Esophagus muscularis mucosa (tissue), 4 donors: Measurements from ENCODE around the gene ATP13A3. TPM values are rescaled to one million over a fixed set of nuclear protein-coding genes. Genes with fewer than 3 reads are reported as not detected.

Experiments
- DNase-seq: peaks from one replicate; pipeline ENCODE4 v3.0.0-alpha.2; 2017; ENCODE audit errors: extremely low spot score
- H3K27ac ChIP-seq, 4 donors: fragments of 200-600 bp; sonication (generic); replicated peaks in 1 of 4; 1 replicate in 3 of 4; 2 replicates in 1 of 4; pipeline ENCODE4 v1.5.1; 2016 to 2019; ENCODE audit warnings: mild to moderate bottlenecking in 1 of 4
- H3K27me3 ChIP-seq, 4 donors: fragments of 200-600 bp; sonication (generic); one replicate each; pipeline versions ENCODE4 v1.5.1 to v1.6.0; 2016 to 2019
- H3K36me3 ChIP-seq, 4 donors: fragments of 200-600 bp; sonication (generic); one replicate each; pipeline ENCODE4 v1.5.1; 2016 to 2019
- H3K4me1 ChIP-seq, 4 donors: fragments of 200-600 bp; sonication (generic); one replicate each; pipeline ENCODE4 v1.5.1; 2016 to 2019
- H3K4me3 ChIP-seq, 4 donors: fragments of 200-600 bp; sonication (generic); 1 replicate in 2 of 4; 2 replicates in 2 of 4; pipeline ENCODE4 v1.5.1; 2016 to 2019; ENCODE audit warnings: mild to moderate bottlenecking in 4 of 4, moderate library complexity in 1 of 4
- H3K9me3 ChIP-seq, 4 donors: fragments of 200-600 bp; sonication (generic); 1 replicate in 3 of 4; 2 replicates in 1 of 4; pipeline ENCODE4 v1.5.1; 2016 to 2019
- EP300 ChIP-seq: sonication (generic); formaldehyde crosslinking; IDR thresholded peaks from one replicate; pipeline ENCODE4 v1.6.1; 2017; ENCODE audit warnings: antibody characterized with exemption
- POLR2A ChIP-seq: fragments of 450-650 bp; IDR thresholded peaks from one replicate; pipeline ENCODE4 v1.6.1; 2017; ENCODE audit warnings: antibody characterized with exemption, moderate library complexity, mild to moderate bottlenecking, low read depth
- POLR2AphosphoS5 ChIP-seq, 2 donors: sonication (generic); formaldehyde crosslinking; IDR thresholded peaks; one replicate each; pipeline ENCODE4 v1.6.1; 2017; ENCODE audit warnings: antibody characterized with exemption in 2 of 2
- WGBS: methylation state at CpG from one replicate; pipeline ENCODE4 v1.1.5; 2018; 5-methylcytosine and 5-hydroxymethylcytosine counted together
- intact Hi-C: fragments of 100-400 bp; cut with DNase I; formaldehyde crosslinking; loops from one replicate; pipeline ENCODE4 v1.15.1; 2023
- total RNA-seq, 4 donors: library from RNA; depleted of rRNA; stranded (reverse); fragments of >200 nt; gene quantifications; one replicate each; pipeline versions ENCODE4 v1.1.0 to v1.2.1, GENCODE V29; 2016
- TF ChIP-seq, protein P1 (sequence below), 3 experiments: fragments of 200-600 bp in 2 of 3; fragments of 450-650 bp in 1 of 3; sonication (generic) in 2 of 3; IDR thresholded peaks; one replicate each; pipeline ENCODE4 v1.5.1; 2017 to 2019; ENCODE audit warnings: antibody characterized with exemption in 3 of 3, mild to moderate bottlenecking in 2 of 3, moderate library complexity in 1 of 3

The ATP13A3 gene
- total RNA-seq, 4 donors from 2014 or later: 74.7 to 167 (median 91.0) TPM

DNA sequence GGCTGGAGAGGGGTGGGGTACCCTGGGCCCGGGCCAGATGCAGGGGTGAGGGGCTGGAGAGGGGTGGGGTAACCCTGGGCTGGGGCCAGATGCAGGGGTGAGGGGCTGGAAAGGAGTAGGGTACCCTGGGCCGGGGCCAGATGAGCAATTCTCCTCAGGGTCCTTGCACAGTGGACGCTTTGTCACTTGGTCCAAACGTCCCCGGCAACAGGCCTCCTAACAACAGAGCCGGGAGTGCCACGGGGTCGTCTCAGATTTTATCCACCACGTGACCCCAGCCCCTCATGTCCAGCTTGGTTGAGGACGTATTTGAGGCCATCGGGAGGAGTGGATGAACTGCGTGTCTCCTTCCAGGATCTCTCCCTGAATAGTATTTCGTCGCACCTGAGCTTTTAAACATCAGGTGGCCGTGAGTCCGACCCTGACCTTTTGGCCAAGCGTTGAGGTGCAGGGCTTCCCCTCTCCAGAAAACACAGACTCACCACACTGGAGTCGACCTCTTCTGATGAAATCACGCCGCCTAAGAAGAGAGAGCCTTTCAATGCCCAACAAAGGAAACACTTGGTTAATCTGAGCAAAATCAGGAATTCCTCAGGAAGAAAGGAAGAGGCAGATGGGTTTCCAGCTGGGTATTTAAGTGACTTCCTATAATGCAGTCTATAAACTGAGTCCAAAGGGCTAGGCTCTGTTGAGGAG lies 104.5 kb downstream of the ATP13A3 start:
- no peaks in the 10 kb centered on the region for H3K4me1 ChIP-seq
- H3K27me3 ChIP-seq: peaks cover 0 to 20% (median 0%) of the 10 kb centered on the region in 4 donors
- intact Hi-C loops: no loop called here
- no peak for DNase-seq
- no peak overlapping the region for H3K4me3 ChIP-seq
- H3K9me3 ChIP-seq: no peaks in the 10 kb centered on the region
- TF ChIP-seq, protein P1, sequence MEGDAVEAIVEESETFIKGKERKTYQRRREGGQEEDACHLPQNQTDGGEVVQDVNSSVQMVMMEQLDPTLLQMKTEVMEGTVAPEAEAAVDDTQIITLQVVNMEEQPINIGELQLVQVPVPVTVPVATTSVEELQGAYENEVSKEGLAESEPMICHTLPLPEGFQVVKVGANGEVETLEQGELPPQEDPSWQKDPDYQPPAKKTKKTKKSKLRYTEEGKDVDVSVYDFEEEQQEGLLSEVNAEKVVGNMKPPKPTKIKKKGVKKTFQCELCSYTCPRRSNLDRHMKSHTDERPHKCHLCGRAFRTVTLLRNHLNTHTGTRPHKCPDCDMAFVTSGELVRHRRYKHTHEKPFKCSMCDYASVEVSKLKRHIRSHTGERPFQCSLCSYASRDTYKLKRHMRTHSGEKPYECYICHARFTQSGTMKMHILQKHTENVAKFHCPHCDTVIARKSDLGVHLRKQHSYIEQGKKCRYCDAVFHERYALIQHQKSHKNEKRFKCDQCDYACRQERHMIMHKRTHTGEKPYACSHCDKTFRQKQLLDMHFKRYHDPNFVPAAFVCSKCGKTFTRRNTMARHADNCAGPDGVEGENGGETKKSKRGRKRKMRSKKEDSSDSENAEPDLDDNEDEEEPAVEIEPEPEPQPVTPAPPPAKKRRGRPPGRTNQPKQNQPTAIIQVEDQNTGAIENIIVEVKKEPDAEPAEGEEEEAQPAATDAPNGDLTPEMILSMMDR (IDR thresholded peaks at IDR 0.05): no peak
- no peak for TF ChIP-seq POLR2A
- TF ChIP-seq POLR2AphosphoS5 (IDR thresholded peaks at IDR 0.05): no peak
- TF ChIP-seq EP300: no peak
- no peak overlapping the region for H3K27ac ChIP-seq
- 84% methylated on average over 18 of the region's 20 CpGs for WGBS
- no peaks in the 10 kb centered on the region for H3K36me3 ChIP-seq

DNA sequence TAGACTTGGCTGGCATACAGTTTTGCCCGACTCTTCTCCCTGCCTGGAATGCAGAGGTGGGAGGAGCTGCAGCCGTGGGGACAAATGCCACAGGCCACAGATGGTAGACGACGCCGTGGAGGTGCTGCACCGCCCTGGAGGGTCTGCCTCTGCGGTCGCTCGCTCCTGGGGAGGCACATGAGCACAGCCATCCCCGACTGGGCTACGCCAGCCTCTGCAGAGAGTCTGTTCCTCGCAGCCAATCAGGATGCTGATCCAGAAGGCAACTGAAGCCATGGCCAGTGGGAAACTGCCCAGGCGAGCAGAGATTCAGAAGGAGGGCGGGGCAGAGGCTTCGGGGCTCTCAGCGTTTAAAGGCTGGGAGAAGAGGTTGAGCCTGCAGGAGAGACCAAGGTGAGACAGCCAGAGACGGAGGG lies 105.3 kb downstream of the ATP13A3 start:
- no peak for DNase-seq
- no peaks in the 10 kb centered on the region for H3K9me3 ChIP-seq
- TF ChIP-seq EP300: no peak
- TF ChIP-seq POLR2A: no peak
- TF ChIP-seq, protein P1 (IDR thresholded peaks at IDR 0.05): no peak
- TF ChIP-seq POLR2AphosphoS5 (IDR thresholded peaks at IDR 0.05): no peak
- H3K36me3 ChIP-seq: no peaks in the 10 kb centered on the region
- H3K4me3 ChIP-seq: no peak overlapping the region
- 59% methylated on average over 14 of the region's 17 CpGs for WGBS
- H3K27me3 ChIP-seq: peaks cover 0 to 20% (median 0%) of the 10 kb centered on the region in 4 donors
- intact Hi-C loops: no loop called here
- H3K27ac ChIP-seq: no peak overlapping the region
- no peaks in the 10 kb centered on the region for H3K4me1 ChIP-seq

DNA sequence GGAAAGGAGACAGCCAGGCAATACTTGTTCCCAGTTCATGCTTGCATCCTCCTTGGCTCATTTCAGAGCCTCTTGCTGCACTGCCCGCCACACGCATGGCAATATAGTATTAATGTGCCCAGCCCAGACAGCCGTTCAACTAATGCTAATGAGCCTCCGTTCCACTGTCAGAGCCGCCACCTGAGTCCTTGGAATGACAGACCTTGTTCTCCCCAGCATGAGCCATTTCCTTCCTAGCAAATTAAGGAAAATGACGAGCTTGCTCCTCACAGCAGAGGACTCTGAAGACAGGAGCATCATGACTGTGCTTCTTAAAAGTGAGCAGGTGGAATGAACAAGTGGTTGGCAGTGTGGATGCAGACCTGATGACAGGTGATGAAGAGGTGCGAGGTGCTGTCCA lies 106.5 kb downstream of the ATP13A3 start:
- TF ChIP-seq EP300 (no peak), POLR2A (no peak), POLR2AphosphoS5 (IDR thresholded peaks at IDR 0.05) (no peak)
- TF ChIP-seq, protein P1 (IDR thresholded peaks at IDR 0.05): no peak
- Histone ChIP-seq H3K4me1 (no peaks in the 10 kb centered on the region), H3K27ac (no peak overlapping the region), H3K27me3 (peaks cover 0 to 24% (median 0%) of the 10 kb centered on the region in 4 donors), H3K36me3 (no peaks in the 10 kb centered on the region), H3K4me3 (no peak overlapping the region), H3K9me3 (no peaks in the 10 kb centered on the region)
- intact Hi-C loops: no loop called here
- WGBS: 87% methylated on average over 7 of the region's 7 CpGs
- no peak for DNase-seq

DNA sequence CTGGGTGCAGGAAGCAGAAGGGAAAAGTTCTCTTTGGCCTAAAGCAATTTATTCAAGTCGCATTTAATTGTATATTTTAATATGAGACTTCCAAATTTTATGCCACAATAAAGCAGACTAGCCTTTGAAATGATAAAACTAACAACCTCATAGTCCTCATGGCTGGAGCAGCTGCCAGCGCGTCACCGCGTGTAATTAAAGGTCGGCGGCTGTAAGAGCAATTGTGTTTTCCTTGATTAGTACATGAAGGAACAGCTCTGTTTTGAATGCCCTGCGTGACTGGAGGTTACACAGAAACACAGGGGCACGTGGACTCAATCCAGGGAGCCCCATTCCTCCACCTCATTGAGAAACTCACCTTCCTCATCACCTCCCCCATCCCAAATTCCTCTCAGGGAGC lies 107.2 kb downstream of the ATP13A3 start:
- H3K36me3 ChIP-seq: no peaks in the 10 kb centered on the region
- no peaks in the 10 kb centered on the region for H3K4me1 ChIP-seq
- TF ChIP-seq, protein P1 (IDR thresholded peaks at IDR 0.05): no peak
- TF ChIP-seq EP300: no peak
- no peak for TF ChIP-seq POLR2AphosphoS5 (IDR thresholded peaks at IDR 0.05)
- TF ChIP-seq POLR2A: no peak
- intact Hi-C loops: no loop called here
- peaks cover 0 to 31% (median 0%) of the 10 kb centered on the region in 4 donors for H3K27me3 ChIP-seq
- H3K9me3 ChIP-seq: no peaks in the 10 kb centered on the region
- no peak overlapping the region for H3K27ac ChIP-seq
- WGBS: 86% methylated on average over 9 of the region's 9 CpGs
- H3K4me3 ChIP-seq: no peak overlapping the region
- DNase-seq: no peak

DNA sequence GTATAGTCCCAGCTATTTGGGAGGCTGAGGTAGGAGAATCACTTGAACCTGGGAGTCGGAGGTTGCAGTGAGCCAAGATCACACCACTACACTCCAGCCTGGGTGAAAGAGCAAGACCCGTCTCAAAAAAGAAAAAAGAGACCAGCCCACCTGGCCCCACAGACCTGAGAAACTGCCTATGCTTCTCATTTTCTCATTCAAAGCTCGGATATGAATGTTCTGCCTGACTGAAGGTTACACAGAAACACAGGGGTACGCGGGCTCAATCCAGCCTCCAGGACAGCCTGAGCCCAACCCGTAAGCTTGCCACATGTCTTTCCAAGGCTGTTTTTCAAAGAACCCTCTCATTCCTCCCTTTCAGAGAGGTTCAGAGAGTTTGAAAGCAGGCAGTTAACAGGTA lies 107.6 kb downstream of the ATP13A3 start:
- H3K36me3 ChIP-seq: no peaks in the 10 kb centered on the region
- no peak for TF ChIP-seq POLR2AphosphoS5 (IDR thresholded peaks at IDR 0.05)
- TF ChIP-seq, protein P1 (IDR thresholded peaks at IDR 0.05): no peak
- no peak for TF ChIP-seq POLR2A
- TF ChIP-seq EP300: no peak
- intact Hi-C loops: no loop called here
- H3K9me3 ChIP-seq: no peaks in the 10 kb centered on the region
- WGBS: 97% methylated on average over 6 of the region's 6 CpGs
- H3K27ac ChIP-seq: no peak overlapping the region
- no peak overlapping the region for H3K4me3 ChIP-seq
- H3K27me3 ChIP-seq: peaks cover 0 to 31% (median 0%) of the 10 kb centered on the region in 4 donors
- H3K4me1 ChIP-seq: no peaks in the 10 kb centered on the region
- DNase-seq: no peak
